ENCODE data around the gene MCM3. TPM values are rescaled to one million over a fixed set of nuclear protein-coding genes. Genes with fewer than 3 reads are reported as not detected.

MCM3 gene
- total RNA-seq, 1 donor from 2014 or later, result 122 TPM

- no peak for TF ChIP-seq CTCF (conservative IDR thresholded peaks at IDR 0.05)
- no peak overlapping the region for H3K4me3 Mint-ChIP-seq
- H3K4me1 Mint-ChIP-seq (ENCODE audit: unreplicated experiment), result peaks cover 45% of the 10 kb centered on the region
- peak overlapping the region; percentile 6 for H3K27ac Mint-ChIP-seq
- no peak for DNase-seq (ENCODE audit: extremely low spot score, unreplicated experiment)
- peaks cover 5% of the 10 kb centered on the region for H3K9me3 Mint-ChIP-seq
- H3K27me3 Mint-ChIP-seq, result peaks cover 7% of the 10 kb centered on the region
- no peaks in the 10 kb centered on the region for H3K36me3 Mint-ChIP-seq
Measured at GRCh38 chr6:52328303-52328662, 43.7 kb upstream of the MCM3 start.

GRCh38 chr6:52326540-52327364, 42.2 kb upstream of the MCM3 start:
- no peak for TF ChIP-seq CTCF (conservative IDR thresholded peaks at IDR 0.05)
- peak overlapping the region; percentile 80 for H3K27ac Mint-ChIP-seq
- peaks cover 5% of the 10 kb centered on the region for H3K9me3 Mint-ChIP-seq
- H3K27me3 Mint-ChIP-seq, result peaks cover 7% of the 10 kb centered on the region
- H3K4me1 Mint-ChIP-seq (ENCODE audit: unreplicated experiment), result peaks cover 39% of the 10 kb centered on the region
- no peaks in the 10 kb centered on the region for H3K36me3 Mint-ChIP-seq
- H3K4me3 Mint-ChIP-seq, result peak overlapping the region; percentile 8
- no peak for DNase-seq (ENCODE audit: extremely low spot score, unreplicated experiment)

- H3K4me3 Mint-ChIP-seq, result no peak overlapping the region
- H3K36me3 Mint-ChIP-seq, result no peaks in the 10 kb centered on the region
- no peak for DNase-seq (ENCODE audit: extremely low spot score, unreplicated experiment)
- H3K4me1 Mint-ChIP-seq (ENCODE audit: unreplicated experiment), result peaks cover 36% of the 10 kb centered on the region
- no peak for TF ChIP-seq CTCF (conservative IDR thresholded peaks at IDR 0.05)
- H3K27me3 Mint-ChIP-seq, result peaks cover 7% of the 10 kb centered on the region
- H3K27ac Mint-ChIP-seq, result peak overlapping the region; percentile 80
- peaks cover 5% of the 10 kb centered on the region for H3K9me3 Mint-ChIP-seq
Measured at GRCh38 chr6:52325695-52326471, 41.3 kb upstream of the MCM3 start.

GRCh38 chr6:52324189-52324588, 39.6 kb upstream of the MCM3 start:
- H3K4me1 Mint-ChIP-seq (ENCODE audit: unreplicated experiment), result peaks cover 30% of the 10 kb centered on the region
- no peaks in the 10 kb centered on the region for H3K36me3 Mint-ChIP-seq
- TF ChIP-seq CTCF (conservative IDR thresholded peaks at IDR 0.05), result no peak
- H3K4me3 Mint-ChIP-seq, result no peak overlapping the region
- DNase-seq (ENCODE audit: extremely low spot score, unreplicated experiment), result no peak
- H3K27me3 Mint-ChIP-seq, result peaks cover 7% of the 10 kb centered on the region
- H3K9me3 Mint-ChIP-seq, result peaks cover 5% of the 10 kb centered on the region
- H3K27ac Mint-ChIP-seq, result no peak overlapping the region

GRCh38 chr6:52317841-52318581, 33.5 kb upstream of the MCM3 start:
- Mint-ChIP-seq H3K36me3 (no peaks in the 10 kb centered on the region), H3K4me1 (ENCODE audit: unreplicated experiment) (peaks cover 13% of the 10 kb centered on the region), H3K9me3 (no peaks in the 10 kb centered on the region), H3K4me3 (no peak overlapping the region), H3K27ac (no peak overlapping the region), H3K27me3 (no peaks in the 10 kb centered on the region)
- no peak for DNase-seq (ENCODE audit: extremely low spot score, unreplicated experiment)
- no peak for TF ChIP-seq CTCF (conservative IDR thresholded peaks at IDR 0.05)
